ENCODE measurements around the gene RASSF8.
A peak's percentile ranks its signal among the peaks of the same experiment; 100 is the strongest.

RASSF8 gene

DNA sequence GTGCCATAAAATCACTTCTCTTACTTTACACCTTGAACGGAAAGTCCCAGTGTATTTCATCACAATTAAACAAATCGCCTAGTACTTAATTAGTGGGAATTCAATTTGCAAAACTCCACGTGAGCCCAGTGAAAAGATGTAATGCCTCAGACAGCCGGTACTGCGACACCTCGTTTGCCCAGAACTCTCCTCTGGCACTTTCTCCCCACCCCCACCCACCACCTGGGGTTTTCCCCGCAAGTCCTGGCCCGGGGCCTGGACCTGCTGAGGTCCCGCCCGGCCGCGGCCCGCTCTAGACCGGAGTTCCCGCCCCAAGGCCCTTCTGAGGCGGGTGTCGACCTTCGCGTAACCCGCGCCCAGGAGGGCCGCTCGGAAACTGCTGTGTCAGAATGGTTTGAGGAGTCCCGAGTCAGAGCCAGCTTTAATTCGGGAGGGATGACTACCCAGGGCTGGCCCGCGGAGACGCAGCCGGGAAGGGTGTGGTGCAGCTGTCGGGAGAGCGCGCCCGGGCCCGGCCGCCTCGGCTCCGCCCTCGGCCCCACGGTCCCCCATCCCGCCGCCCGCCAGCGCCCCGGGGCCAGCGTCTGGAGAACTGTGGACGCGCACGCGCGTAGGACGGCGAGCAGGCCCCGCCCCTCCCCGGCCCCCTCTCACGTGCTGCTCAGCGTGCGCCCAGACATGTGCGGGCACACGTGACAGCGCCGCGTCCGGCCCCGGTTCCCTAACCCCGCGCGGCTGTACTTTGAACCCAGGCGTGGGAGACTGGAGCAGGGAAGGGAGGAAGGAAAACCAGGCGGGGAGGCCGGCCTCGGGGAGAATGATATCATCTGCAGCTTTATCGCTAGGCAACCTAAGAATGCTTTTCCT is 155.6 kb downstream of the RASSF8 start:
- peak; percentile 89 to 97 for DNase-seq

DNA sequence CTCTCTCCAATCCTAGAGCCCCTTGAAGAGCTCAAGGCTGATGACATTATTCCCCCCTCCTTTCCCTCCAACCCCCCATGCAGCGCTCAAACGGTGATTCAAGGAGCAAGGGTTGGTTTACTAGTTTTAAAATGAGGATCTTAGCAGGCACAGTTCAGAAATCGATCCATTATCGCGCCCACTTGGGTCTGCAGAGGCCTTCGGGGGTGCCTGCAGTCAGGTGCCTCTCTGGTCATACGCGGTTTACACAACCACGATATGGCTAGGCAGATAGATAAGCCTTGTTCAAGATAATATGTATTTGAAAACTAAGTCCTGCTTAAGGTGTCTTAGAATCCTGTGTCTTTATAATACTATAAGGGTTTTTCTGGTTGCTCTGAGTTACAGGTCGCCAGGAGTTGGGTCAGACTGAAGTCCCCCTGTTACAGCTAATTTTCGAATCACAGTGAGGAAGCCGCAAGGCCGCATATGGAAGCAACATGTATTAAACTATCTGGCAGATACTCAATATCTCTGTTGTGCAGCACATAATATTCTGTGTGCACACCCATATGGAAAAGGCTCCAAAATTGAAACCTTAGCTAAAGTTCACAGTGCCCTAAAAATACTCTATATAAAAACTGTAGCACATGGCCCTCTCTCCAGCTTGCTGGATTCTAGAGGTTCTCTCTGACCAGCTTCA is 156.4 kb downstream of the RASSF8 start:
- DNase-seq: no peak

DNA sequence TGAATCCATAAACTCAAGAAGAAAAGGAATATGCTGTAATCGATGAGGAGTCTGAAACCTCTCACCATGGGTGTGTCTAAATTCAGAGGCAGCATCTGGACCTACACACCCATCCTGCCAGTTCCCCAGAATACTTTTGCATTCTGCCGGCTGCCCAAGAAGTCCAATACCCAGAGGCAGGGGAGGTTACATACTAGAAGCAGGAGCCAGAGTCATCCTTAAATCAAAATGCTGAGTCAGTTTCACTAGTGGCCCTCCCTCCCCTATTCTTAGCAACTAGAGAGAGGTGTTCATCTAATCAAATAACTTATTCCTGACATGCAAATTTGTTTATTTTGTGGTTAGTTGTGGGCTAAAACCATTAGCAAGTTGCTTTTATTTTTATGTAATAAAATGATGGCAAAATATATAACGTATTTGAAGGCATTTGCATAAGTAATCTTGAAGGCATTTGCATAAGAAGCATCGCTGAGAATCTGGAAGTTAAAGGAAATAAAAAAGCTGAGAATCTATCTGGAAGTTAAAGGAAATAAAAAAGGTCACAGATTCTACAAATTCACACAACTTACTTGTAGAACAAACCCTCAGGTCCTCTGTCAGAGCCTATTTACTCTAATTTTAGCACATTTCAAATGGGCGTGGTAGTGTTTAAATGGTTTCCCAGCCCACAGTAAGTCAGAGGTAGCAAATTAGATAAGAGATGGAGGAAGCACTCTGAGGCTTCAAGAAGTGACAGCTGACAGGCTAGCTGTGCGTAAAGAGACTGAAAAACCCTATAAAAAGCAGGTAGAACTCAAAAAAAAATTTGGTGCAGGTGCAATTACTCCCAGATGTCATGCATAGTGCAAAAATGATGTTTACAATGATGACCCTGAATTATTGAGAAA is 158.6 kb downstream of the RASSF8 start:
- DNase-seq: peak; percentile 60 to 77

DNA sequence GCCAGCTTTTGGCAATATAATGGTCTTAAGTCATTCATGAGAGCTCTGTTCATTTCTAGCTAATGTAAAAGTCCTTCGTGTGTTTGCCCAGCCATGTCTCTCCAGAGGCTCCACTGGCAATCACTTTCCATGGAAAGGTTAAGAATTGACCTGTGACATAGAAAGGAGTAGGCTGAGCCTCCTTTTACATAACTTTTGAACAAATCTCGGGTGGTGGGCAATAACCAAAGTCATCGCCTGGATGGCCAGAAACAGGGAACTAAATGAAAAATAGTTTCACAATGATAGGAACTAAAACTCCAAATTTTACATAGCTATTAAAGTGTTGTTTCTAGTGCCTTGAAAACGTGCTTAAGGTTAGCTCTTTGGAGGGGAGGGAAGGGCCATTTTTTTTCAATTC is 159.8 kb downstream of the RASSF8 start:
- peak in 1 of 2 experiments; percentile 34 for DNase-seq

DNA sequence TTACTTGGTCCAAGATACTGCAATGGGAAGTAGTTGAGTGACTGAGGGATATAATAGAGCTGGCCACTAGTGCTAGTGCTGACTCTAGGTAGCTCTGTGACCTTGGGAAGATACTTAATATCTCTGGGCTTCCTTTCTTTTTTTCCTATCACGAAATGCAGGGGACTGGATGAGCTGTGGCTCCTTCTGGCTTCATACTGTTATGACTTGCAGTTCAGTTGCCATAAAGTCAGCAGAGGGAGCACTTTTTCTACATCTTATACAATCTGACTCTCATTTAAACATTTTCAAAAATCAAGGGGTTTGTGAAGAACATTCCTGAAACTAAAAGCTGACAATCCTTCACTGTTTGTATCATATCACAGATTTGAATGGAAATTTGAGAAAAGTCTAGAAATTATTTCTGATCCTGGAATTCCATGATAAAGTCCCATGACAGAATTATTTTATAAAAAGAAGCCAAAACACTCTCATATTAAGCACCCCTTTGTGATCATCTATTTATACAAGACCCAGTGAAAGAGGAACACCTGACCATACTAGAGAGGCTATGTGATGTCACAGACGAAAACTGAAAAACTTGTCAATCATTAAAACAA is 161.0 kb downstream of the RASSF8 start:
- peak; percentile 65 to 76 for DNase-seq

DNA sequence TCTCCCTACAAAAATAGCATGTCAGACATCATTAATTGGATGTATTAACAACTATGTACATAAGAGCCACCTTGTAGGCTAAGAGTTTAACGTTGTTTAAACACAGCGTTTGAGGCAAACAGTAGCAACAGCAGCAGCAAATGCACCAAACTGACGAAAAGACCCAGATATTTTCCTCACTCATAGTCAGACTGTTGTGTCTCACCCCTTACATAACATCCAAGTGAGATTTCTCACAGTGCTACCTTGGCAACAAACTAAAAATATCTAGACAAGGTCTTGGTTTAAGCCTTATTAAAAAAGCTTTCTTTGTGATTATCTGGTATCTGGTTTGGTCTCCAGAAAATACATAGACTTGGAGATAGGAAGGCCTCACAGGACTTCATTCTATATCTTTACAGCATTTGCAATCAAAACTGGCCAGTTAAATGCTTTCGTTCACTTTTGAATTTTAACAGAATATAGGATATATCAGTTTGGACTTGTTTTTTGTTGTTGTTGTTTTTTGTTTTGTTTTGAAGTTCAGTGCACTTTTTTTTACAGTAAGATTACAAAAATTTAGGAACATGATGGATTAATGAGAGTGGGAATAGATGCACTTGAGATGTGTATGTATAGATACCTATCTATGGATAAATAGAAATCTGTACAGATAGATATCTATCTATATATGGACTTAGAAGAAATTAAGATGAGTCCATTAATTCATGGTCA is 162.2 kb downstream of the RASSF8 start:
- DNase-seq: peak in 1 of 2 experiments; percentile 26

DNA sequence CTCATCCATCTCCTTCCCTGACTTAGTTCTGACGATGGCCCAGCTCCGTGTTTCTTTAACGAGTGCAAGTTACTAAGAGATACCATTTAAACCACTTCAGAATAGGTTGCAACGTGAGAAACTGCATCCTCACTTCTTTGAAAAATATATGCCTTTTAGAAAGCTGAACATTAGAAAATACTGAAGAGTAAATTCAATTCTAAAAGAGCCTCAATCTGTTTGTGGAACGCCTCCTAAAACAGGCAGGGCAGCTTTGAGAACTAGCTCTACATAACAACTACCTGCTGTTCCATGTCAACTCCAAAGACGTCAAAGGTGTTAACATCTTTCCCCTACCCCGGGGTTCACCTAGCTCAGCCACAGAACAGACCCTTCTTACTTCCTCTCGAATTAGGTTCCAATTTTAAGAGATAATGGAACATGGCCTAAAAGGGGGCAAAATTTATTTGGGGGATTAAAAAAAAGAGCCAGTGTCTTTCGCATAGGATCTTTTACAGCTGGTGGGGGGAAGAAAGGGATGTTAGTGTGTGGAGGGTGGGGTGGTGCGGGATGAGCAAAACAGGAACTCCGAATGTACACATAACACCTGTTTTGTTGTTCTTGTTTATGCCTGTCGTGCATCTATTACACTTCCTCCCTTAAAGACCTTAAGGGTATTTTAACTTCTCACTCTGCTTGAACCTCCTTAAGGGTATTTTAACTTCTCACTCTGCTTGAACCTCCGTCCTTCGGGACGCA is 163.0 kb downstream of the RASSF8 start:
- DNase-seq: peak; percentile 41 to 70

DNA sequence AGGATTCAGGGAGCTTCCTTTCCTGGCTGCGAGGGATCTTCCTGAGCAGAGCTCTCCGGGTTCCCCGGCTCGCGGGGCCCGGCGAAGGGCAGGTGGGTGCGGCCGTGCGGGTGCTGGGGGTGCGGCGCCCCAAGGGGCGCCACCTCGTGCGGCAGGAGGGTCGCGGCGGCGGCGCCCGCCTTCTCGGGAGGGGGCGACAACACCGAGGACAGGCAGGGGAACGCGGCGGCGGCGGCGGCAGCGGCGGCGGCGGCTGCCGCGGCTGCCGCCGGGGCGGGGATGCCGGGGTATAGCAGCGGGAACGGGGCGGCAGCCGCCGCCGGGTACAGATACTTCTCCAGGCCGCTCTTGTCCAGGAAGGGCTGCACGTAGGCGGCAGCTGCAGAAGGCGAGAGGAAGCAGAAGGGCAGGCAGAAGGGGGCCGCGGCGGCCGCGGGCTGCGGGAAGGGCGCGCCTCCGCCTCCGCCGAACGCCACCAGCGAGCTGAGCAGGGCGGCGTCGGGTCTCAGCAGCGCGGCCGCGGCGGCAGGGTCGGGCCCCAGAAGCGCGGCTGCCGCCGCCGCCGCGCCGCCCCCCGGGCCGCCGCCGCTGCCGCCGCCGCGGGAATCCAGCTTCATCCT is 163.7 kb downstream of the RASSF8 start:
- DNase-seq: peak in 1 of 2 experiments; percentile 73

DNA sequence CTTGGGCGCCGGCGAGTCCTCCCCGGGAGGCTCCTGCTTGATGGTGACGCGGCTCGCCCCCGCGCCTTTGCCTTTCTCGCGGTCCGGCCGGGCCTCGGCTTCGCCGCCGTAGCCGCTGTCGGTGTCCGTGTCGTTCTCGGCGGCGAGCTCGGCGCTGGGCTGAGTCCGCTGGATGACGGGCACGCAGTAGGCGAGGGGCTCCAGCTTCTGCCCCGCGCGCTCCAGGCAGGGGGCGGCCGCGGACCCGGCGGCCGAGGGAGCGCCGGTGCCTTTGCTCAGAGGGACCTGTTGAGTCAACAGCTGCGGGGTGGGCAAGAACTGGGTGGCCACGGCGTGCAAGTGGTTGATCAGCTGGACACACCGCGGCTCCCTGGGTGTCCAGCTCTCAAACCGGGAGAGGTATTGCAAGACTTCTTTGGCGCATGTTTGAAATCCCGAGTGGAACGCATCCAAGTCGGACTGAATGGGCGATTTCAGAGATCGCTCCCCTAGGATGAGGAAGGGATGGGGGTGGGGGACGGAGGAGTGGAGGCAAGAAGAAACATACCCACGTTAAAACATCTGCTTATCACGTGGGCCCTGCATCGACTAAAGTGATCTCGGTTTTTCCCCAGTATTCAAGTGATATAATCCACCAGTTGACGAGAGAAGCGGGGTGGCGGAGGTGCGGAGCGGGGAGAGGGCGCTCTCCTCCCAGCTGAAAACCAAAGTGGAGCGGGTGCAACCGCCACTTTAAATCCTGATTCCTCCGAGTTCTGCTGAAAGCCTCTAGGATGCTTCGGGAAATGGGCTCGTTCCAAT is 164.4 kb downstream of the RASSF8 start:
- DNase-seq: peak; percentile 64 to 86

DNA sequence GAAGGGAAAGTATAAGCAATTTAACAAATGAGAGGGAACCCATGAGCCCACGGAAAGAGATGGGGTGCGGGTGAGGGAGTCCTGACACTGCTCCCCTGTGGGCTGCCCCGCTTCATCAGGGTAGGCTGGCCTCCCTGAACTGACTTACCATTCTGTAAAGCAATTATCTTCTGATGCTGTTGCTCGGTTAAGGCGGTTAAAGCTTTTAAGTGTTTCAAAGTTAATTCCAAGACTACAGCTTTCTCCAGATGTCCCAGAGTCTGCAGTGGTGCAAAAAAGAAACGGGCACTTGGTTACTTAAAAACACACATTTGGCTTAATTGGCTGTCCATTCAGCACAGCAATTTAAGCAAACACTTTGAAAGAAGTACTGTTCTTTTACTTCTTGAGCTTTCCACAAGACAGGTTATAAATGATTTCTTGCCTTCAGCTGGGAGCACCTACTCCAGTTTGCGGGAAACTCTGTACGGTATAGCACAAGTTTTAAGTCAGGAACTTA is 165.0 kb downstream of the RASSF8 start:
- no peak for DNase-seq

DNA sequence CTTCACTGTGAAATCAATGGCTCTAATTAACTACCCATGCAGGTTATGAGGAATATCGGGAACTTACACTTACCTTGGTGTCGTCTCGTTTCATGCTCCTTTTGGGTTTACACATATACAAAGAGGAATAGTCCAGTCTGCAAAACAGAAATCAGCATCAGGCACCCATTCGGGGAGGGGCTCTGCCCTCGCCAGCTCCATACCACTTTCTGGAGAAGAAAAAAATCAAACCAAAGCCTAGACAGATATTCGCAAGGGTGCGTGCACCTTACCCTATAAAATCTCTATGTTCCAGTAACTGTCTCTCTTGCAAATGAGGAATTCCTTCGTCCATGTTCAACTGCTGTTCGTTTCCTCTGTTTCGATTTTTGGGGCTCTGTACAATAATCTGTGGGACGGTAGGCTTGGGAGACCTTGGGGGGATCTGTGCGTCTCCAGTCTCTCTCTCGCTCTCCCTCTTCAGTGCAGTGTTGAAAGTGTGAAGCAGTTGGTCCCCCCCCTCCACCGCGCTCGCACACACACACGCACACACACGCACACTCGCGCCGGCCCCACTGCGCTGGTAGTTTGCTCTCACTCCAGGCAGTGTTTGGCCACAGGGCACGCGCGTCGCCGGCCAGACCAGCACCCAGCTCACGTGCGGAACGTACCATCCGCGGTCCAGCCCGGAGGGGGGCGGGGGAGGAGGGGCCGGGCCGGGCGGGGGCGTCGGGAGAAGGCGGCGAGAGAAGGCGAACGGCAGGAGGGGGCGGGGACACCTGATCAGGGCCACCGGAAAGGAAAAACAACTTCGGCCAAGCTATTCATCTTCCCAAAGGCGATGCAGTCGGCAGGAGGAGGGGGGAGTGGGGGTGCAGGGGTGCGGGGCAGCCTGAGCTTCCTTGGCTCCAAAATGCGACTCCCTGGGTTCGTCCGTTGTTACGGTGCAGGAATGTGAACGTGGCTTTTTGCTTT is 166.2 kb downstream of the RASSF8 start, which contains the start of gene BHLHE41:
Gene BHLHE41 (minus strand): TSS at position 592 of the 954 bp plus-strand sequence. CDS start 258 bp downstream, at position 334.
- DNase-seq: peak; percentile 64 to 90

DNA sequence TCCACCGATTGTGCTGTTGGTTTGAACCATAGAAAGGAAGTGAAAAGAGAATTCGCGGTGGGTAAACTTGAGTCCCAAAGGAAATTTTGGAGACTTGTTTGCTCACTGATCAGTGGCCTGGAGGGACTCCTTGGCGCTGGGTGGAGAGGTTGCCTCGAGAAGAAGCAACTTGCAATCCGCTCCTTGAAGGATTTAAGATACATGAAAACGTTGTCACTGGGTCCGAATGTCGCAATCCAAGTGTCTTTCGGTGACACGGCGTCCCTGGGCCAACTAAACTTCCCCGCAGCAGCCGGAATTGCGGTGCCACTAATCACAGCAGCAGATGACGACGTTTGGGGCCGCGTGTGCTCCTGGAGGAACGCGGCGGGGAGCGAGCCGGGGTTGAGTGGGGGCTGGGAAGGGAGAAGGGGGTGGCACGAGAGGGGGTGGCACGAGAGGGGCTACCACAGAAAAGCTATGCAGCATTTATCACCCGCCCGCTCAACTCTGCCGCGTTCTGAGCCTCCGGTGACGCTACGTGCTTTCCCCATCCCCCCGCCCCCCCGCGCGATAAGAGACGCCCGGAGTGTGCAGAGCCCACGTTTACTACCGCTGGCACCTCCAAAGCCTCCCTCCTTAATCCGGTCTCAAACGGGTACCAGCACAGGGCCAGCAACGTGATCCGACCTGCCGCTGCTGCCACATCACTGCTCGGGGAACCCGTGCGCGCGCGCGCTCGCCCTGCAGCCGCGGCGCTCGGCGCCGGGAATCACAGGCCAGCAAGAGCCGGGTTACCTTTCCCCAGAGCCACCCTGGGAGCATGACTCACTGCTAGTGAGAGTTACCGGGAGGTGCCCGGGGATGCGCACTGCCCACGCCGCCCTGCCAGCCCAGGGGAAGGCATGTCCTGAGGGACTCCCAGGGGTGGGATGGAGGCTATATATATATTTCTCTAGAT is 167.2 kb downstream of the RASSF8 start:
- peak; percentile 81 to 93 for DNase-seq

DNA sequence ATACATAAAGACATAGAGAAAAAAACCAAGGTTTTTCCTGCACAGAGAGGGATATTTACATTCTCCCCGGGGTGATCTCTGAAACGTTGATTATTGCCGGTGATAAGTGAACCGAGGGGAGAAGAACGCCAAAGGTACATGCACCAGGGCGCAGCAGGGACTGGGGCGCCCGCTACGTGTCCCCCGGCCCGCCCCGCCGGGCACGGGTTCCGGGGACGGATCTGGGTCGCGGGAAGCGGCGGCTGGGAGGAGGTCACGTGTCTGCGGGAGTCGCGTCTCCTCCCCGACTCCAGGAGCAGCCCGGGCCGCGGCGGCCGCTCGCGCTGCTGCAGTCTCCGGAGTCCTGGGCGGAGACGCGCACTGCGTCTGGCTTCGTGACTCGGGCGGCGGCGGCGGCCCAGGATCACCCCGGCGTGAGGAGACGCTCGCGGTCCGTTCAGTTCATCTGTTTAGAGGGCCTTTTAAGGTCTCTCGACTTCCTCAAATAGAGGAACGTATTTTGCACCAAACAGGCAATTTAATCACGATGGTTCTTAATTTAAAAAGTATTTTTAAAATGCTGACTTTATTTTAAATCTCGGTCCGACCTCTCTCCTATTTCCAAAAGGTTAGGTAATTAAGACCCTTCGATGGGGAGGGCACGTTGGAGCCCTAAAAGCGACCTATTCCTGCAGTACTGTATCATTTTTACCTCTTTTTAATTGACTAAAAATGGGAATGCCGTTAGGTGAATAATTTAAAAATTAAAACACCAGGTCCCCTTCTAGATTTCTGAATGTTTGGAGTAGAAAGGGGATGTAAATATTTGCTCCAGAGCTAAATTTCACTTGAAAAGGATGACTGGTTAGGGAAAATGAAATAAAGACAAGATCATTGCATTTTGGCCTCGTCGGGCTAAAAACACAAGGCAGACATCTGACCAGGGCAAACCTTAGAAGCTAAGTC is 168.1 kb downstream of the RASSF8 start:
- peak; percentile 69 to 95 for DNase-seq

DNA sequence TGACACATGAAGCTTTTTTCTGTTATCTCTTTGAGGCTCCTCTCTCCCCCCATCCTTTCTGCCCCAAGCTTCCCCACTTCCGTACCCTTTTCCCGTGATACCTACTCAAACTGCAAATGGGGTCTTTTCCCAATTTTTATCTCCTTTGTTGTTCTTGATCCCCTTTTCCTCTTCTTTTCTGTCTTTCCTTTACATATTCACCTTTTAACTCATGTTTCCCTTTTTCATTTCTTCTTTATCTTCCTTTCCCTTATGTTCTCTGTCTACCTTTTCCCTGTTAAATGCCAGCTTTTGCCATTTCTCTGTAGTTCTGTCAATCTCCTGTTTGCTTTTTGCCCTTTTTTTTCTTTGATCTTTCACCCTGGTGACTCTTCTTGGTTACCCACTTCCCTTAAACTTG is 168.9 kb downstream of the RASSF8 start:
- DNase-seq: no peak

DNA sequence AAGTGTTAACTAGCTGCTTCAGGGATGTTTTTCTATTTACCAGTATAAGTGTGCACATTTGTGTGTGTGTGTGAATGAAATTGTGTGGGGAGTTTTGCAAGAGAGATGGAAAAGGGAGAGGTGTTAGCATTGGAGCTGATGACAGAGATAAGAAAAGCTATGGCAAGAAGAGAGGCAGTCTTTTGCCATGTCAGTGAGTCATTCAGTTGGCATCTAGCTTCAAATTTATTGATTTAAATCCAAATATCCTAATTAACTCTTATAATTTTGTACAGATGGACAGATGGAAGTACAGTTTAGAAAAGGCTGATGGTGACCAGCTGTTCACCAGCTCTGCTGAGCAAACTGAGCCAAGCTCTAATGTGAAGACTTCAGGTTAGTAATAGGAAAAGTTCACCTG is 169.7 kb downstream of the RASSF8 start:
- no peak for DNase-seq
